IPS-18a (cell line): ENCODE measurements around the gene RPL38.

ENCODE experiments used
- H3K27ac ChIP-seq: one replicate; pipeline ENCODE4 v1.5.1; 2013; ENCODE audit warnings: low read length
- H3K27me3 ChIP-seq: one replicate; pipeline ENCODE4 v1.6.1; 2013; ENCODE audit warnings: mild to moderate bottlenecking, low read length; ENCODE audit not compliant: control insufficient read depth, insufficient read depth
- H3K36me3 ChIP-seq: one replicate; pipeline ENCODE4 v1.6.1; 2013; ENCODE audit warnings: low read depth, low read length; ENCODE audit not compliant: control insufficient read depth
- H3K4me1 ChIP-seq: one replicate; pipeline ENCODE4 v1.6.1; 2013; ENCODE audit warnings: low read depth, low read length; ENCODE audit not compliant: control insufficient read depth
- H3K4me3 ChIP-seq: one replicate; pipeline ENCODE4 v1.5.1; 2013; ENCODE audit warnings: low read length
- H3K9ac ChIP-seq: one replicate; pipeline ENCODE4 v1.6.1; 2013; ENCODE audit warnings: mild to moderate bottlenecking, low read length, moderate library complexity
- H3K9me3 ChIP-seq: one replicate; pipeline ENCODE4 v1.6.1; 2013; ENCODE audit warnings: low read depth, low read length; ENCODE audit not compliant: control insufficient read depth

The RPL38 gene

DNA sequence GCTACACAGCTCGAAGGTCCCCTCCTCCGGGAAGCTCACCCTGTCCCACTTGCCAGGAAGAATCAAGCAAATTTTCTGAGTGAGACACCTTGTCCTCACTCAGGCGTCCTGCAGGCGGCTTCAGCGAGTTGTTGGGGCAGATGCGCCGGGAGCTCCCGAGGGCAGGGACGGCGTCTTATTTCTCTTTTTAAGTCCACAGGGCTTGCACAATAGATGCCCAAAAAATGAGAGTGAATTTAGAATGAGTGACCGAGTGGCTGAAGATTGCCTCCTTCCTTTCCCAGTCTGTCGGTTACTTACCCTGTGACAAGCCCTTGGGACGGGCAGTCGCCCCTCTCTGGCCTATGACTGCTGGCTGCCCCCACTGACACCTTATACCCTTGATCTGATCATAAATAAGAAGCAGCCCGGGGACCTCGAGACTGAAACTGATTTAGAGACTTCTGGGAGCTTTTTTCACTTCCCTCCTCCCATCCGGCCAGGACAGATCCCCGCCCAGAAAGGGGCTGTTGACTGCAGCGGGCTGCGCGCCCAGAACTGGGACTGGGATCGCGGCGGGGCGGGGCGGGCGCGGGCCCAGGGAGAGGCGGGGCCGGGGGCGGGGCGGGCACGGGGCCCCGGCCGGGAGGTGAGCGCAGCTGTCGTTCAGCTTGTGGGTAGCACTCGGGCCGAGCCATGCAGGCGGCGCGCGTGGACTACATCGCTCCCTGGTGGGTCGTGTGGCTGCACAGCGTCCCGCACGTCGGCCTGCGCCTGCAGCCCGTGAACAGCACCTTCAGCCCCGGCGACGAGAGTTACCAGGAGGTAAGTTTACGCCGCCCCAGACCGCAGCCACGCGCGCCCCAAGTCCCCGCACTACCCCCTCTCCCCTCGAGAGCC is 9.7 kb downstream of the RPL38 start, which contains the start of gene TTYH2:
Gene TTYH2, plus strand, starts transcription at position 659 of the 879 bp plus-strand sequence. Its CDS starts 17 bp downstream, at position 676.
- Histone ChIP-seq H3K27me3 (peaks cover 36% of the 10 kb centered on the region), H3K9ac (peak within 1 kb of the TSS; percentile 13), H3K27ac (no peak within 1 kb of the TSS), H3K9me3 (no peaks in the 10 kb centered on the region), H3K36me3 (peaks cover 22% of the 10 kb centered on the region), H3K4me1 (peaks cover 28% of the 10 kb centered on the region), H3K4me3 (peak within 1 kb of the TSS; percentile 71)

- Histone ChIP-seq H3K4me1 (peaks cover 28% of the 10 kb centered on the region), H3K4me3 (peak overlapping the region; percentile 71), H3K27ac (no peak overlapping the region), H3K9me3 (no peaks in the 10 kb centered on the region), H3K9ac (no peak overlapping the region), H3K36me3 (peaks cover 14% of the 10 kb centered on the region), H3K27me3 (peaks cover 36% of the 10 kb centered on the region)
Measured at GRCh38 chr17:74213861-74214391, 10.4 kb downstream of the RPL38 start.

GRCh38 chr17:74214484-74215341 is 11.2 kb downstream of the RPL38 start:
- Histone ChIP-seq H3K27ac (no peak overlapping the region), H3K4me1 (peaks cover 28% of the 10 kb centered on the region), H3K9ac (no peak overlapping the region), H3K27me3 (peaks cover 36% of the 10 kb centered on the region), H3K9me3 (no peaks in the 10 kb centered on the region), H3K36me3 (peaks cover 6% of the 10 kb centered on the region), H3K4me3 (peak overlapping the region; percentile 71)

DNA sequence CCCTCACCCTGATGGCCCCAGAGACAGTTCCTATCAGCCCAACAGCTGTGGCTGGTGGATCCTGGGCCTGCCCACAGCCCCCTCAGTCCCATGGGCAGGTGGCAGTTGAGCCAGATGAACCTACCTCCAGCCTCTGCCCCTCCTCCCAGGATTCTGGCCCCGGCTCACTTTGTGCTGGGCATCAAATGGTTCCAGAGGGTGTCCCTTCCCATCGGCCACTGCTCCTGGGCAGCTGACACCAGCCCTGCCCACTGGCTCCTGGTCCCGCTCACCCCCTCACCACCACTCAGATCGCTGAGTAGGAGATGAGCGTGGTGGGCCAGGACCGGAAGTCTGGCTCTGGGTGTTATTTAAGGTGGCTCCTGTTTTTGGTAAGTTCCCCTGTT is 11.9 kb downstream of the RPL38 start:
- Histone ChIP-seq H3K9me3 (no peaks in the 10 kb centered on the region), H3K9ac (no peak overlapping the region), H3K27me3 (peaks cover 36% of the 10 kb centered on the region), H3K4me1 (peaks cover 28% of the 10 kb centered on the region), H3K27ac (no peak overlapping the region), H3K4me3 (no peak overlapping the region), H3K36me3 (no peaks in the 10 kb centered on the region)

GRCh38 chr17:74216505-74216904 is 13.0 kb downstream of the RPL38 start:
- H3K27ac ChIP-seq = no peak overlapping the region
- peaks cover 17% of the 10 kb centered on the region for H3K4me1 ChIP-seq
- no peak overlapping the region for H3K4me3 ChIP-seq
- peaks cover 33% of the 10 kb centered on the region for H3K27me3 ChIP-seq
- no peak overlapping the region for H3K9ac ChIP-seq
- no peaks in the 10 kb centered on the region for H3K36me3 ChIP-seq
- H3K9me3 ChIP-seq = no peaks in the 10 kb centered on the region

DNA sequence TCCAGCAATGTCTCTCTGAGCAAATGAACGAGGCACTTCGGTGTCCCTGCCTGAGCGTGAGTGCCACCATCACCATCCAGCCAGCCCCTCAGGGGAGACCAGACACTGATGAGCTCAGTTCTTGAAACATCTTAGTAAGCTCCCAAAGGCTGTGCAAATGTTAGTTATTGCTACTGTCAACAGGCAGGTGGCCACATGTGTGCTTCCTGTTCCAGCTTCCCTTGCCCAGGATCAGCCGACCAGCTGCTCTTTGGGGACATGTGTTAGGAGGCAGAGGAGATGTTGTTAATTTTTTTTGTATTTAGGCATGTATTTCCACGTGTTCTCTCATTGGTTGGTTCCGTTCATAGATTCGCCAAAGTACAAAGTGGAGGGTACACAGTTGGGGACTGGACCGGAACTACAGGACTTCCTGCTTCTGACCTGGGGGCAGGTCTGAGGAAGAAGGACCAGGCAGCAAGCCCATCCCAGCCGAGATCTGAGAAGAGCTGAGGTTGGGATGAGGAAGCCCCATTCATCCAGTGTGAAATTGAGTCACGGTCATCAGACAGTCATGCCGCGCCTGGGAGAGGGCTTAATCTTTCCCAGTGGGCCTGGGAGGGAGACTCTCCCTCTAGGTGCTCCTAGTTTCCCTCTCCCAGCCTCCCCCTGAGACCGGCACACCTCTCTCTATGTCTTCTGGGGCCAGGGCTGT is 13.7 kb downstream of the RPL38 start:
- Histone ChIP-seq H3K4me3 (no peak overlapping the region), H3K27ac (no peak overlapping the region), H3K36me3 (no peaks in the 10 kb centered on the region), H3K9ac (no peak overlapping the region), H3K9me3 (no peaks in the 10 kb centered on the region), H3K4me1 (peaks cover 13% of the 10 kb centered on the region), H3K27me3 (peaks cover 26% of the 10 kb centered on the region)

- peaks cover 8% of the 10 kb centered on the region for H3K4me1 ChIP-seq
- no peak overlapping the region for H3K27ac ChIP-seq
- no peaks in the 10 kb centered on the region for H3K36me3 ChIP-seq
- H3K9ac ChIP-seq = no peak overlapping the region
- no peak overlapping the region for H3K4me3 ChIP-seq
- H3K27me3 ChIP-seq = peaks cover 19% of the 10 kb centered on the region
- no peaks in the 10 kb centered on the region for H3K9me3 ChIP-seq
Measured at GRCh38 chr17:74217888-74218287, 14.4 kb downstream of the RPL38 start.

DNA sequence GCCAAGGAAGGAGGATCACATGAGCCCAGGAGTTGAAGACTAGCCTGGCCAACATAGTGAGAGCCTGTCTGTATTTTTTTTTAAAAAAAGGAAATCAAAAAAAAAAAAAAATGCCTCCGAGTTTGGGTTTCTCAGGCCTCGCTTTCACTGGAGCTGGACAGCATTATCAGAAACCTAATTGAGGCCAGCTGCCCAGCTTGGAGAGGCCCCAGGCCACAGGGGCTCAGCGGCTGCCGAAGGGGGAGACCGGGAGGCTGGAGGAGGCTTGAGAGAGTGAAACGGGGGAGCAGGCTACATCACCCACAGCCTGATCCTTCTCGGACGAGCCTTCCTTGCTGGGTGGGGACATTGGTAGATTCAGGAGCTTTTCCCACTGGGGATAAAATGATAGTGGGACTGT is 15.0 kb downstream of the RPL38 start:
- Histone ChIP-seq H3K9ac (no peak overlapping the region), H3K4me1 (peaks cover 6% of the 10 kb centered on the region), H3K4me3 (no peak overlapping the region), H3K27ac (no peak overlapping the region), H3K27me3 (peaks cover 16% of the 10 kb centered on the region), H3K36me3 (no peaks in the 10 kb centered on the region), H3K9me3 (no peaks in the 10 kb centered on the region)

DNA sequence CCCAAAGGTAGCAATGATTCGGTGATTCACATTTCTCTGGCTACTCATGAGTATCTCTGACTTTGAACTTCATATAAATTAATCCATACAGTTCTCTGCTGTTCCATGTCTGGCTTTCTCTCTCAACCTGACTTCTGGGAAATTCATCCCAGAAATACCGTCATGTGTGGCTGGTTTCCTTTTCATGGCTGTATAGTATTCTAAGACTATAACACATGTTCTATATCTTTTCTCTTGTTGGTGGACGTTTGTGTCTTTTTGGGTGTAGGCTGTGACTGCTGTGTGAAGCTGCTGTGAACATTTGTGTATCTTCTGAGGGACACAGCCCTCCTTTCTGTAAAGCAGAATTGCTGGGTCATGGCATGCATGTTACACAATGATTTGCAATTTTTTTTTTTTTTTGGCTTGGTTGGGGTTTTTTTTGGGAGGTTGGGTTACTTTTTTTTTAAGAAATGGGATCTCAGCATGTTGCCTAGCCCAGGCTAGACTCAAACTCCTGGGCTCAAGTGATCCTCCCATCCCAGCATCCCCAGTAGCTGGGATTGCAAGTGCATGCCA is 16.2 kb downstream of the RPL38 start:
- Histone ChIP-seq H3K4me1 (no peaks in the 10 kb centered on the region), H3K9me3 (no peaks in the 10 kb centered on the region), H3K27me3 (peaks cover 4% of the 10 kb centered on the region), H3K4me3 (no peak overlapping the region), H3K36me3 (no peaks in the 10 kb centered on the region), H3K27ac (no peak overlapping the region), H3K9ac (no peak overlapping the region)

- no peaks in the 10 kb centered on the region for H3K27me3 ChIP-seq
- H3K27ac ChIP-seq = no peak overlapping the region
- no peaks in the 10 kb centered on the region for H3K4me1 ChIP-seq
- no peak overlapping the region for H3K4me3 ChIP-seq
- no peak overlapping the region for H3K9ac ChIP-seq
- H3K9me3 ChIP-seq = no peaks in the 10 kb centered on the region
- H3K36me3 ChIP-seq = no peaks in the 10 kb centered on the region
Measured at GRCh38 chr17:74220219-74220618, 16.7 kb downstream of the RPL38 start.
